GM12878 (cell line): Measurements from ENCODE around the gene ATP5F1D. TPM values are rescaled to one million over a fixed set of nuclear protein-coding genes. Genes with fewer than 3 reads are reported as not detected.

ENCODE experiments used
- CEBPZ ChIP-seq: fragments of 150-350 bp; IDR thresholded peaks from 2 replicates; pipeline ENCODE4 v1.6.1; 2016; ENCODE audit warnings: low read depth, low read length
- EGR1 ChIP-seq, 2 experiments: IDR thresholded peaks; 1 replicate in 1 of 2; 2 replicates in 1 of 2; pipeline ENCODE4 v1.6.1; 2011 to 2012; ENCODE audit warnings: low read depth in 2 of 2, low read length in 2 of 2, borderline replicate concordance in 1 of 2, mild to moderate bottlenecking in 1 of 2, moderate library complexity in 1 of 2
- ESRRA ChIP-seq: IDR thresholded peaks from 2 replicates; pipeline ENCODE4 v1.6.1; 2012; ENCODE audit warnings: mild to moderate bottlenecking, low read length, improper control_type of control experiment
- HDAC2 ChIP-seq: fragments of 200-600 bp; sonication (generic); IDR thresholded peaks from 2 replicates; pipeline ENCODE4 v1.6.1; 2017
- IRF4 ChIP-seq: IDR thresholded peaks from 2 replicates; pipeline ENCODE4 v1.6.1; 2011; ENCODE audit warnings: low read depth, low read length
- NFXL1 ChIP-seq: fragments of 450-650 bp; IDR thresholded peaks from 2 replicates; pipeline ENCODE4 v1.6.1; 2017; ENCODE audit warnings: antibody characterized with exemption, mild to moderate bottlenecking, borderline replicate concordance
- USF2 ChIP-seq: IDR thresholded peaks from 2 replicates; pipeline ENCODE4 v1.6.1; 2011; ENCODE audit warnings: low read depth, low read length, improper control_type of control experiment, borderline replicate concordance
- ZNF217 ChIP-seq: fragments of 450-650 bp; IDR thresholded peaks from 2 replicates; pipeline ENCODE4 v1.6.1; 2017; ENCODE audit warnings: antibody characterized with exemption, mild to moderate bottlenecking
- polyA plus RNA-seq, 11 experiments: library from polyadenylated mRNA; depleted of rRNA in 4 of 11; unstranded in 6 of 11; stranded (reverse) in 5 of 11; fragments of >200 nt; fragmentation: Nextera tagmentation in 4 of 11; fragmentation: Illumina TruSeq in 1 of 11; extraction: Ambion mirVana in 4 of 11; extraction: Trizol in 1 of 11; gene quantifications; 1 replicate in 1 of 11; 2 replicates in 10 of 11; pipeline versions ENCODE4 v1.2.1 to v1.2.3, GENCODE V29; 2011 to 2016; ENCODE audit warnings: inconsistent platforms in 2 of 11, missing spikeins in 2 of 11, low read depth in 1 of 11
- total RNA-seq, 4 experiments: library from RNA; depleted of rRNA in 3 of 4; stranded (reverse); fragments of >200 nt in 3 of 4; fragmentation: Illumina TruSeq in 1 of 4; extraction: Trizol in 1 of 4; gene quantifications; 2 replicates each; pipeline versions ENCODE4 v1.2.1 to v1.2.3, GENCODE V29; 2013 to 2021
- TF ChIP-seq, protein P1 (sequence below): fragments of 450-650 bp; IDR thresholded peaks from 2 replicates; pipeline ENCODE4 v1.6.1; 2018; ENCODE audit warnings: mild to moderate bottlenecking, low read depth, moderate library complexity; ENCODE audit not compliant: partially characterized antibody
- TF ChIP-seq, protein P2 (sequence below): fragments of 450-650 bp; IDR thresholded peaks from 2 replicates; pipeline ENCODE4 v1.6.1; 2017; ENCODE audit warnings: mild to moderate bottlenecking, low read depth, inconsistent platforms; ENCODE audit not compliant: poor library complexity, severe bottlenecking
- TF ChIP-seq, protein P3 (sequence below): fragments of 450-650 bp; formaldehyde crosslinking; IDR thresholded peaks from 2 replicates; pipeline ENCODE4 v1.4.0; 2022; ENCODE audit warnings: mild to moderate bottlenecking, moderate library complexity
- TF ChIP-seq, protein P4 (sequence below): fragments of 450-650 bp; IDR thresholded peaks from 2 replicates; pipeline ENCODE4 v1.6.1; 2017; ENCODE audit warnings: mild to moderate bottlenecking

The ATP5F1D gene
- total and polyA plus RNA-seq, 10 of the 15 experiments (the other 5 are each of a cell fraction or from before 2014, with no cell fraction given) = 7.2 to 357 (median 49.5) TPM

DNA sequence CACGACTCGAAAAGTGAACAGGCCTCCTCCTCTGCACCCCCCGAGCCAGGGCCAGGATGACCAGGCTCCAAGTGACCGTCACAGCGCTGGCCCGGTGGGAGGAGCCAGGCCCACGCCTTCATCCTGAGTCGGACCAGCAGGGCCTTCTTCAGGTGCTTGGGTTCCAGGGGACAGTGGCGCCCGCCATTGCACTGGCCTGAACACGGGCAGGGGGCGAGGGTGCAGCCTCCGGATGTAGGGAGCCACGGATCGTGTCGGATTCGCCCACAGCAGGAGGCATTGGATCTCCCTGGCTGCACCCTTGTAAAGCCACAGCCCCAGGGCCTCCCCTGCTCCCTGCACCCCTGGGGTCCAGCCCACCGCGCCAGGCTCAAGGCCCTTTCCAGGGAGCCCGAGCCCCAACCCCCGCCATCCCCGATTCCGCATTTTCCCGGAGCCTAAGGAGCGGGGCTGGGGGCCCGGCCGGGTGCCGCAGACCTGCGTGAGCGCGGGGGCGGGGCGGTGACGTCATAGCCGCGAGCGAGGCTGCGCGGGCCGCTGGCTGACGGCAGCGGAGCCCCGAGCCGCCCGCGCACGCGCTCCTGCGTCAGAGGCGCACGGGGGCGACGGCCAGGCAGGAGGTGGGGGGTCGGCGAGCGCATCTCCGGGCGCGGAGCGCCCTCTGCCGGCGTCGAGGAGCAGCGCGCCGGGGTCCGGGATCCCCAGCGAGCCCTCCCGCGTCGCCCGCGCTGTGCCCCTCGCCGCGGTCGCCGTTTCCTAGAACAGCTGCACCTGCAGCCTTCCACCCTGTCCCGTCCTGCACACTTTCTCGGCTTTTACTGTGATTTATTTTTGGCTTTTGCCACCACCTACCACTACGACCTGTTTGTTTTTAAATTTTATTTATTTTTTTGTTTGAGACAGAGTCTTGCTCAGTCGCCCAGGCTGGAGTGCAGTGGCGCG is 1.5 kb upstream of the ATP5F1D start (continued):
- TF ChIP-seq CEBPZ = no peak
- TF ChIP-seq, protein P1, sequence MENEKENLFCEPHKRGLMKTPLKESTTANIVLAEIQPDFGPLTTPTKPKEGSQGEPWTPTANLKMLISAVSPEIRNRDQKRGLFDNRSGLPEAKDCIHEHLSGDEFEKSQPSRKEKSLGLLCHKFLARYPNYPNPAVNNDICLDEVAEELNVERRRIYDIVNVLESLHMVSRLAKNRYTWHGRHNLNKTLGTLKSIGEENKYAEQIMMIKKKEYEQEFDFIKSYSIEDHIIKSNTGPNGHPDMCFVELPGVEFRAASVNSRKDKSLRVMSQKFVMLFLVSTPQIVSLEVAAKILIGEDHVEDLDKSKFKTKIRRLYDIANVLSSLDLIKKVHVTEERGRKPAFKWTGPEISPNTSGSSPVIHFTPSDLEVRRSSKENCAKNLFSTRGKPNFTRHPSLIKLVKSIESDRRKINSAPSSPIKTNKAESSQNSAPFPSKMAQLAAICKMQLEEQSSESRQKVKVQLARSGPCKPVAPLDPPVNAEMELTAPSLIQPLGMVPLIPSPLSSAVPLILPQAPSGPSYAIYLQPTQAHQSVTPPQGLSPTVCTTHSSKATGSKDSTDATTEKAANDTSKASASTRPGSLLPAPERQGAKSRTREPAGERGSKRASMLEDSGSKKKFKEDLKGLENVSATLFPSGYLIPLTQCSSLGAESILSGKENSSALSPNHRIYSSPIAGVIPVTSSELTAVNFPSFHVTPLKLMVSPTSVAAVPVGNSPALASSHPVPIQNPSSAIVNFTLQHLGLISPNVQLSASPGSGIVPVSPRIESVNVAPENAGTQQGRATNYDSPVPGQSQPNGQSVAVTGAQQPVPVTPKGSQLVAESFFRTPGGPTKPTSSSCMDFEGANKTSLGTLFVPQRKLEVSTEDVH = no peak
- TF ChIP-seq IRF4 = no peak
- TF ChIP-seq, protein P2, sequence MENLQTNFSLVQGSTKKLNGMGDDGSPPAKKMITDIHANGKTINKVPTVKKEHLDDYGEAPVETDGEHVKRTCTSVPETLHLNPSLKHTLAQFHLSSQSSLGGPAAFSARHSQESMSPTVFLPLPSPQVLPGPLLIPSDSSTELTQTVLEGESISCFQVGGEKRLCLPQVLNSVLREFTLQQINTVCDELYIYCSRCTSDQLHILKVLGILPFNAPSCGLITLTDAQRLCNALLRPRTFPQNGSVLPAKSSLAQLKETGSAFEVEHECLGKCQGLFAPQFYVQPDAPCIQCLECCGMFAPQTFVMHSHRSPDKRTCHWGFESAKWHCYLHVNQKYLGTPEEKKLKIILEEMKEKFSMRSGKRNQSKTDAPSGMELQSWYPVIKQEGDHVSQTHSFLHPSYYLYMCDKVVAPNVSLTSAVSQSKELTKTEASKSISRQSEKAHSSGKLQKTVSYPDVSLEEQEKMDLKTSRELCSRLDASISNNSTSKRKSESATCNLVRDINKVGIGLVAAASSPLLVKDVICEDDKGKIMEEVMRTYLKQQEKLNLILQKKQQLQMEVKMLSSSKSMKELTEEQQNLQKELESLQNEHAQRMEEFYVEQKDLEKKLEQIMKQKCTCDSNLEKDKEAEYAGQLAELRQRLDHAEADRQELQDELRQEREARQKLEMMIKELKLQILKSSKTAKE = no peak
- peak; percentile 86; the same call in 1 of the 2 replicates for TF ChIP-seq ESRRA
- peak; percentile 67; the same call in 1 of the 2 replicates for TF ChIP-seq ZNF217
- TF ChIP-seq, protein P3, sequence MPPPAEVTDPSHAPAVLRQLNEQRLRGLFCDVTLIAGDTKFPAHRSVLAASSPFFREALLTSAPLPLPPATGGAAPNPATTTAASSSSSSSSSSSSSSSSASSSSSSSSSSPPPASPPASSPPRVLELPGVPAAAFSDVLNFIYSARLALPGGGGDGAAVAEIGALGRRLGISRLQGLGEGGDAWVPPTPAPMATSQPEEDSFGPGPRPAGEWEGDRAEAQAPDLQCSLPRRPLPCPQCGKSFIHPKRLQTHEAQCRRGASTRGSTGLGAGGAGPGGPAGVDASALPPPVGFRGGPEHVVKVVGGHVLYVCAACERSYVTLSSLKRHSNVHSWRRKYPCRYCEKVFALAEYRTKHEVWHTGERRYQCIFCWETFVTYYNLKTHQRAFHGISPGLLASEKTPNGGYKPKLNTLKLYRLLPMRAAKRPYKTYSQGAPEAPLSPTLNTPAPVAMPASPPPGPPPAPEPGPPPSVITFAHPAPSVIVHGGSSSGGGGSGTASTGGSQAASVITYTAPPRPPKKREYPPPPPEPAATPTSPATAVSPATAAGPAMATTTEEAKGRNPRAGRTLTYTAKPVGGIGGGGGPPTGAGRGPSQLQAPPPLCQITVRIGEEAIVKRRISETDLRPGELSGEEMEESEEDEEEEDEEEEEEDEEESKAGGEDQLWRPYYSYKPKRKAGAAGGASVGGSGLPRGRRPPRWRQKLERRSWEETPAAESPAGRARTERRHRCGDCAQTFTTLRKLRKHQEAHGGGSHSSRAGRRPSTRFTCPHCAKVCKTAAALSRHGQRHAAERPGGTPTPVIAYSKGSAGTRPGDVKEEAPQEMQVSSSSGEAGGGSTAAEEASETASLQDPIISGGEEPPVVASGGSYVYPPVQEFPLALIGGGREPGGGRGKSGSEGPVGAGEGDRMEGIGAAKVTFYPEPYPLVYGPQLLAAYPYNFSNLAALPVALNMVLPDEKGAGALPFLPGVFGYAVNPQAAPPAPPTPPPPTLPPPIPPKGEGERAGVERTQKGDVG (CRISPR knock-in tag) = no peak
- TF ChIP-seq HDAC2 = no peak
- TF ChIP-seq, protein P4, sequence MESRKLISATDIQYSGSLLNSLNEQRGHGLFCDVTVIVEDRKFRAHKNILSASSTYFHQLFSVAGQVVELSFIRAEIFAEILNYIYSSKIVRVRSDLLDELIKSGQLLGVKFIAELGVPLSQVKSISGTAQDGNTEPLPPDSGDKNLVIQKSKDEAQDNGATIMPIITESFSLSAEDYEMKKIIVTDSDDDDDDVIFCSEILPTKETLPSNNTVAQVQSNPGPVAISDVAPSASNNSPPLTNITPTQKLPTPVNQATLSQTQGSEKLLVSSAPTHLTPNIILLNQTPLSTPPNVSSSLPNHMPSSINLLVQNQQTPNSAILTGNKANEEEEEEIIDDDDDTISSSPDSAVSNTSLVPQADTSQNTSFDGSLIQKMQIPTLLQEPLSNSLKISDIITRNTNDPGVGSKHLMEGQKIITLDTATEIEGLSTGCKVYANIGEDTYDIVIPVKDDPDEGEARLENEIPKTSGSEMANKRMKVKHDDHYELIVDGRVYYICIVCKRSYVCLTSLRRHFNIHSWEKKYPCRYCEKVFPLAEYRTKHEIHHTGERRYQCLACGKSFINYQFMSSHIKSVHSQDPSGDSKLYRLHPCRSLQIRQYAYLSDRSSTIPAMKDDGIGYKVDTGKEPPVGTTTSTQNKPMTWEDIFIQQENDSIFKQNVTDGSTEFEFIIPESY = no peak
- peak; percentile 70; the same call in 1 of the 2 replicates for TF ChIP-seq NFXL1
- TF ChIP-seq EGR1 (IDR thresholded peaks at IDR 0.05; ENCODE audit: borderline replicate concordance in 1 of 2, low read depth in 2 of 2, low read length in 2 of 2) = peak; percentile 53 to 96
- no peak for TF ChIP-seq USF2
